DOHH2 (cell line): Measurements from ENCODE around the gene TMEM63C.

Experiments used
- CTCF ChIP-seq: fragments of 200-600 bp; sonication (generic); IDR thresholded peaks from one replicate; pipeline ENCODE4 v1.5.1; 2014; ENCODE audit warnings: antibody characterized with exemption, mild to moderate bottlenecking, low read depth, low read length; ENCODE audit not compliant: poor library complexity, severe bottlenecking
- EZH2phosphoT487 ChIP-seq: fragments of 200-600 bp; sonication (generic); IDR thresholded peaks from 2 replicates; pipeline ENCODE4 v1.6.1; 2017; ENCODE audit warnings: borderline replicate concordance, mild to moderate bottlenecking, antibody characterized with exemption, low read length, moderate library complexity, mixed read lengths

DNA sequence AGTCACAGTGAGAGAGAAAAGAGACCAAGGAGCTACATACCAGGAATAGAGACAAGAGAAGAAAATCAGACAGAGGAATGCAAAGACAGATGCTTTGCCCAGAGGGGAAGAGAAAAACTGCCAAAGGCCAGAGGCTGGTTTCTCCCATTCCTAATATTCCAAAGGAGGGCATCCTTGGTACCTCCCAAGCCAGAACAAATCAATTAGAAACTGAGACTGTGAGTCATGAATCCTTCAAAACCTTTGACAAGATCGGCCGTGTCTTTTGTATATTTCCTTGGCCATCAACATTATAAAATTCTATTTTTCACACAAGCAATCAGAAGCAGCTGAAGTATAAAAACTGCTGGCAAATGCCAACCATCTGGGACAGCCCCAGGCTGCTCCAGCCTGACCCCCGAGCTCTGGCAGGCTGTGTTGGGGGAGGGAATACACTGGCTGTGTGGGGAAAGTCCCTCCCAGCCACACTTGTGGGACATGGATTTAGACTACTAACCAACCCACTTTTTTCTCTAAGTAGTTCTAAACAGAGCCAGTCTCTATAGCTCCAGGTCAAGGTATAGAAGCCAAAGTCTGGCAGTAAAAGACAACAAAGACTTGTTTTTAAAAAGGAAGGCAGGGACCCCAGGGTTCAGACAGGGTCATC, 125.4 kb downstream of the TMEM63C start:
- TF ChIP-seq CTCF (no peak), EZH2phosphoT487 (no peak)
